ENCODE measurements around the gene BHLHE40.
A peak's percentile ranks its signal among the peaks of the same experiment; 100 is the strongest.

BHLHE40 gene
- long read RNA-seq, donor 1, partial matches to known transcripts = 0 of 2 reads
- long read RNA-seq, donor 1, other reads (novel, unspliced or antisense) = 0 of 2 reads
- long read RNA-seq, donor 2, partial matches to known transcripts = 12 of 14 reads
- long read RNA-seq, donor 2, other reads (novel, unspliced or antisense) = 0 of 14 reads
- long read RNA-seq, donor 3, partial matches to known transcripts = 0 of 5 reads
- long read RNA-seq, donor 3, other reads (novel, unspliced or antisense) = 0 of 5 reads
- long read RNA-seq, donor 4, transcript BHLHE40-201 (5 exons, 3,473 nt) = major isoform, 8 of 21 reads
- long read RNA-seq, donor 4, partial matches to known transcripts = 13 of 21 reads
- long read RNA-seq, donor 4, other reads (novel, unspliced or antisense) = 0 of 21 reads
- long read RNA-seq, donor 5, transcript BHLHE40-201 (5 exons, 3,473 nt) = major isoform, 5 of 5 reads
- long read RNA-seq, donor 5, partial matches to known transcripts = 0 of 5 reads
- long read RNA-seq, donor 5, other reads (novel, unspliced or antisense) = 0 of 5 reads
- long read RNA-seq, donor 6, partial matches to known transcripts = 0 of 2 reads
- long read RNA-seq, donor 6, other reads (novel, unspliced or antisense) = 0 of 2 reads
- long read RNA-seq, donor 7, transcript BHLHE40-201 (5 exons, 3,473 nt) = major isoform, 12 of 13 reads
- long read RNA-seq, donor 7, partial matches to known transcripts = 0 of 13 reads
- long read RNA-seq, donor 7, other reads (novel, unspliced or antisense) = 0 of 13 reads
- long read RNA-seq, donor 8, transcript BHLHE40-201 (5 exons, 3,473 nt) = major isoform, 5 of 5 reads
- long read RNA-seq, donor 8, partial matches to known transcripts = 0 of 5 reads
- long read RNA-seq, donor 8, other reads (novel, unspliced or antisense) = 0 of 5 reads

DNA sequence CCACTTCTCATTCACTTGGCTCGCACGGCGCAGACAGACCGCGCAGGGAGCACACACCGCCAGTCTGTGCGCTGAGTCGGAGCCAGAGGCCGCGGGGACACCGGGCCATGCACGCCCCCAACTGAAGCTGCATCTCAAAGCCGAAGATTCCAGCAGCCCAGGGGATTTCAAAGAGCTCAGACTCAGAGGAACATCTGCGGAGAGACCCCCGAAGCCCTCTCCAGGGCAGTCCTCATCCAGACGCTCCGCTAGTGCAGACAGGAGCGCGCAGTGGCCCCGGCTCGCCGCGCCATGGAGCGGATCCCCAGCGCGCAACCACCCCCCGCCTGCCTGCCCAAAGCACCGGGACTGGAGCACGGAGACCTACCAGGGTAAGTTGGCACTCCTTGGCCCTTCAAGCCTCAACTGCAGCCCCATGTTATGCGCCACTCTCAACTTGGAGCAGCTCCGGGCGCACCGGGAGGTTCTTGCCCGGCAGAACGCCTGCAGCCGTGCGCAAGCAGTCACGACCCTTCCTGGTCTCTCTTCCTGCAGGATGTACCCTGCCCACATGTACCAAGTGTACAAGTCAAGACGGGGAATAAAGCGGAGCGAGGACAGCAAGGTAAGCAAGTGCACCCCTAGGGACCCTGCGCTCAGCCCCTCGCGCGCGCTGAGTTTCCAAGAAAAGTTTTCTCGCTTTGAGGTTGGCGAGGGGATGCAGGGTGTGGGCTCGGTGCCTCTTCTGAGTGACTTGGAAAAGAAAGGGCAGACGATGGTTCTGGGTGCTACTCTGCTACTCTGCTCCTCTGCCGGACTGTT, at the start of gene BHLHE40:
TSS of gene BHLHE40 (plus strand) at position 10 of the 801 bp plus-strand sequence. CDS start at position 292, 282 bp downstream.
- peak; percentile 93 for DNase-seq

- no peak for DNase-seq
These were observed 48.7 kb upstream of the BHLHE40 start for GRCh38 chr3:4930501-4930900.

- no peak for DNase-seq
These were observed 45.2 kb upstream of the BHLHE40 start for GRCh38 chr3:4934050-4934449.

GRCh38 chr3:4935347-4935746, 43.9 kb upstream of the BHLHE40 start:
- DNase-seq = no peak

DNA sequence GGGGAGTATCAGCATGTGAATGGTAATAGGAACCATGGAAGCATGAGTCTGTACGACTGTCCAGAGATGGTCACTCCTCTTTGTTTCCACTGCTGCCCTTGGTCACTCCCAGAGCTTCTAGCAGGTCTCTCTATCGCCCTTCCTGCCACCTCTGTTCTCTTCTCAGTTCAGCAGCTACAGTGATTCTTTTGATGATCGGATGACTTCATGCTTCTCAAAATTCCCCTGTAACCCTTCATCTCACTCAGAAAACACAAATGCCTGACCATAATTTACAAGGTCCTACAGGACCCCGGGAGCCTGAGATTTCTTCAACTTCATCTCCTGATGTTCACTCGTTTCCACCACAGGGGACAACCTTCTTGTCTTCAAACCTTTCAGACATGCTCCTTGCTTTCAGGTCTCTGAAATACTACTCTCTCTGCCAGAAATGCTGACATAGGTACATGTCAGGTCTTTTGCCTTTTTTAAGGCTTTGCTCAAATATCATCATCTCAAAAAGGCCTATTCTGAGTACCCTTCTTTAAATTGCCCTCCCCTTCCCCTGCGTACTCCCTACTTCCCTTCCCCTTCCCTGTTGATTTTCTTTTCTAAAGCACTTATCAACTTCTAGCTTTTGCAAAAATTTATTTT, 42.1 kb upstream of the BHLHE40 start:
- no peak for DNase-seq

DNA sequence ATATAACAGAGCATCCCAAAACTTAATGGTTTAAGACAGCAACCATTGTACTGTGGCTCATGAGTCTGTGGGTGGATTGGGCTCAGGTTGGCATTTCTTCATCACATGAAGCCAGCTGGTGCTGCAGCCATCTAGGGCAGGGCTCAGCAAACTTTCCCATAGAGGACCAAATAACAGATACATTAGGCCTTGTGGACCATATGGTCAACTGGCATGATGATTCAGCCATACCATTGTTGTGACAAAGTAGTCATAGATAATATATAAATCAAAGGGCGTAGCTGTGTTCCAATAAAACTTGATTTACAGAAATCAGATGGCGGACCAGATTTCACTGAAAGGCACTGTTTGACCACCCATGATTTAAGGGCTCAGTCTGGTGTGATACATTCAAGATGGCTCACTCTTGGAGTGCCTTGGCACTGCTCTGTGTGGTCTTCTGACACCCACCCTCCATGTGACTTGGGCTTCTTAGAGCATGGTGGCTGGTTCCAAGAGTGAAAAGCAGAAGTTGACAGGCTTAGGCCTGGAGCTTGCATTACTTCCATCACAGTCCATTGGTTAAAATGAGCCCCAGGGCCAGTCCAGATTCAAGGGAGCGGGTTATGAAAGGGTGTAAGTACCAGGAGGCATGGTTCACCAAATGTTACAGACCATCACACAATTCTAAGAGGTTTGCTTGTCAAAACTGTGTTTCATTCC, 40.8 kb upstream of the BHLHE40 start:
- no peak for DNase-seq

GRCh38 chr3:4939276-4939675, 40.0 kb upstream of the BHLHE40 start:
- no peak for DNase-seq

DNA sequence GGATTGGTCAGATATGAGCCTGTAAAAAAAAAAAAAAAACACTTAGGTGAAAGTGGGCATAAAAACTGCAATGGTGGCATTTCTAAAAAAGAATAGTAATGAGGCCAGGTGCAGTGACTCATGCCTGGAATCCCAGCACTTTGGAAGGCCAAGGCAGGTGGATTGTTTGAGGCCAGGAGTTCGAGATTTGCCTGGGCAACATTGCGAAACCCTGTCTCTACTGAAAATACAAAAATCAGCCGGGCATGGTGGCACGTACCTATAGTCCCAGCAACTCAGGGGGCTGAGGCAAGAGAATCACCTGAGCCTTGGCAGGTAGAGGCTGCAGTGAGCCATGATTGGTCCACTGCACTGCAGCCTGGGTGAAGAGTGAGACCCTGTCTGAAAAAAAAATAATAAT, 38.3 kb upstream of the BHLHE40 start:
- DNase-seq = no peak

- no peak for DNase-seq
These were observed 35.7 kb upstream of the BHLHE40 start for GRCh38 chr3:4943549-4943948.

DNA sequence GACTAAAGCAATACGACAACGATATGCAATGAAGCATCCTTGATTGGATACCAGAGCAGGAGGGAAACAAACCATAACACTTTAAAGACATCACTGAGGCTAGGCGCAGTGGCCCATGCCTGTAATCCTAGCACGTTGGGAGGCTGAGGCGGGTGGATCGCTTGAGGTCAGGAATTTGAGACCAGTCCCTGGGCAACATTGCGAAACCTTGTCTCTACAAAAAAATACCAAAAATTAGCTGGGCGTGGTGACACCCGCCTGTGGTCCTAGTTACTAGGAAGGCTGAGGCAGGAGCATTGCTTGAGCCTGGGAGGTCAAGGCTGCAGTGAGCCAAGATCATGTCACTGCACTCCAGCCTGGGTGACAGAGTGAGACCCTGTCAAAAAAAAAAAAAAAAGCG, 33.9 kb upstream of the BHLHE40 start:
- no peak for DNase-seq

GRCh38 chr3:4947028-4947427, 32.2 kb upstream of the BHLHE40 start:
- no peak for DNase-seq

DNA sequence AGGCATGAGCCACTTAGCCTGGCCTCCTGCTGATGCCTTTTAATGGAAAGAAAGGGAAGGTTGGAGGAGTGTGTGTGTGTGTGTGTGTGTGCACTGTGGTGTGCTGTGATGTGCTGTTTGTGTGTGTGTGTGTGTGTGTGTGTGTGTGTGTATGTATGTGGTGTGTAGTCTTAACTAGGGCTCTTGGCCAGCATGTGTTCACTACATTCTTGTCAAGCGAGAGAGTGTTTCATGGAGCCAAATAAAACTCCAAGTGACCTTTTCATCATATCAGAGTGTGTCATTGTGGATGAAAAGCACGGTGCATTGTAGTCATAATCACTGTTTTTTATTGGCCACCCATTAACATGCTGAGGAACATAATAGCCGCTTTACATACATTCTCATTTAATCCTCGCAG, 30.8 kb upstream of the BHLHE40 start:
- DNase-seq = no peak

- DNase-seq = no peak
These were observed 30.2 kb upstream of the BHLHE40 start for GRCh38 chr3:4949004-4949403.

GRCh38 chr3:4949659-4950058, 29.6 kb upstream of the BHLHE40 start:
- DNase-seq = no peak

- DNase-seq = no peak
These were observed 28.9 kb upstream of the BHLHE40 start for GRCh38 chr3:4950351-4950784.

DNA sequence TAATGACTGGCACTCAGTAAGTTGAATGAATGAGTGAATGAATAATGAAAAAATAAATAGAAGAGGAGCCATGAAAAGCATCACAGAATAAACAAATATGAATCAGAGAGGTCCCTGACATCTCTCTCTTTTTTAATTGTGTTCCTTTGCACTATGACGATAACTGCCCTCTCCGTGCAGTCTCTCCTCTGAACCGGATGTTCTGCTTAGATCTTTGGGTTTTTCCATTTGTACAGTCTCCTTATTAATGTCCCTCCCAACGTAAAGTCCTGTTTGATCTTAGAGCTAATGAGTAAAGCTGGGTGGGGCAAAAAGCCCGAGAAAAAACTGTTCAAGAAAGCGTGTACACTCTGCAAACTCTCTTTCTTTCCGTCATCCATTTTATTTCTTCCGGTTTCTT, 28.3 kb upstream of the BHLHE40 start:
- no peak for DNase-seq

DNA sequence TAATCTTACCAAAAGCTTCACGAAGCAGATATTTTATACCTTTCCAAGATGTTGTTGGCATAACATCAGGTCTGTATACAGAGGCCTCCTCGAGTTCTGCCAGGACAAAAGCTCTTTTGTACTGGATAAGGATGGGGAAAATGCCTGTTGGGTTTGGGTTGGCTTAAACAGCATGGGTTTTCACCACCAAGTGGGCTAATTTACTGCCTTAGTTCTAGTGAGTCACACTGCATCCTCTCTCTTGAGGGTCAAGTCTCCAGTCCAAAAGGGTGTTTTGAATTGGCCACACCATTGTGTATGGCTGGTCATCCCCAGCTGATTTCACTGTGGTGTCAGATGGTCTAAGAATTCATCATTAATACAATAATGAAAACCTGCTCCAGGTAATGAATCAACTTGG, 26.1 kb upstream of the BHLHE40 start:
- DNase-seq = no peak

GRCh38 chr3:4954256-4955000, 24.8 kb upstream of the BHLHE40 start:
- DNase-seq = no peak

GRCh38 chr3:4956099-4956498, 23.1 kb upstream of the BHLHE40 start:
- DNase-seq = no peak

- no peak for DNase-seq
These were observed 22.5 kb upstream of the BHLHE40 start for GRCh38 chr3:4956738-4957137.

DNA sequence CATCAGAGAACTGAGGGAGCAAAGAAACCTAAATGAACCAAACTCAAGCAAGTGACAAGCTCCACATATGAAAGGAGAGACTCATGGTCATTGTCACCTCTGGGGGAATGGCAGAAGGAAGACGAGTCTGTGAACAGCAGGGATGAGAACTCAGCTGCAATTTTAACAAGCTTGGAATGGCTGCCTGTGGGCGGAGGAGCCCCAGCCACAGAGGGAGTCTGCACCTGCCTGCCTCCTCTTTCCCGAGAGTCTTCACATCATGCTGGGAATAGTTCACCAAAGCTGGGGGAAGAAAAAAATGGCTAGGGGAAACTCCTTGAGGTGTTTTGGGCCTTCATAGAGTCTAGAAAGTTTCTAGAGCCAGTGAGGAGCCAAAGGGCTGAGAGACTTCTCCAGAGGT, 21.3 kb upstream of the BHLHE40 start:
- DNase-seq = no peak

All from right kidney (tissue), 9 donors.